NCI-H2171 (cell line): ENCODE results near the gene SLC26A4.

Source experiments
- DNase-seq: peaks from one replicate; lab custom pipeline; 2025; lab: John Stamatoyannopoulos, UW

Gene SLC26A4

GRCh38 chr7:107746006-107746405, 85.4 kb downstream of the SLC26A4 start:
- no peak for DNase-seq

GRCh38 chr7:107751113-107751512, 90.5 kb downstream of the SLC26A4 start:
- DNase-seq: no peak

GRCh38 chr7:107754642-107755041, 94.0 kb downstream of the SLC26A4 start:
- DNase-seq: no peak

GRCh38 chr7:107758667-107759066, 98.0 kb downstream of the SLC26A4 start:
- no peak for DNase-seq

- no peak for DNase-seq
Measured at GRCh38 chr7:107767391-107767790, 106.8 kb downstream of the SLC26A4 start.
